Esophagus squamous epithelium (tissue), 5 donors: ENCODE measurements around the gene NXN. TPM values are rescaled to one million over a fixed set of nuclear protein-coding genes. Genes with fewer than 3 reads are reported as not detected.
A peak's percentile ranks its signal among the peaks of the same experiment; 100 is the strongest.
"Not testable (repeated sequence)": the region's sequence is repeated elsewhere in the genome, so short reads cannot be mapped to it uniquely, and the experiment has no call there.

Experiments
- DNase-seq: peaks from one replicate; lab custom pipeline; 2025; lab: John Stamatoyannopoulos, UW
- H3K27ac ChIP-seq, 4 donors: fragments of 200-600 bp; sonication (generic); one replicate each; pipeline ENCODE4 v1.5.1; 2016 to 2019; ENCODE audit warnings: mild to moderate bottlenecking in 1 of 4
- H3K27me3 ChIP-seq, 4 donors: fragments of 200-600 bp; sonication (generic); 1 replicate in 3 of 4; 2 replicates in 1 of 4; pipeline versions ENCODE4 v1.5.1 to v1.6.0; 2017 to 2021; ENCODE audit warnings: antibody characterized with exemption in 1 of 4
- H3K36me3 ChIP-seq, 3 donors: fragments of 200-600 bp; sonication (generic); one replicate each; pipeline ENCODE4 v1.5.1; 2016 to 2019
- H3K4me1 ChIP-seq, 3 donors: fragments of 200-600 bp; sonication (generic); one replicate each; pipeline ENCODE4 v1.5.1; 2017 to 2019
- H3K4me3 ChIP-seq, 4 donors: fragments of 200-600 bp; sonication (generic); 1 replicate in 3 of 4; 2 replicates in 1 of 4; pipeline ENCODE4 v1.5.1; 2016 to 2019; ENCODE audit warnings: mild to moderate bottlenecking in 2 of 4, moderate library complexity in 1 of 4
- H3K9me3 ChIP-seq, 3 donors: fragments of 200-600 bp; sonication (generic); one replicate each; pipeline ENCODE4 v1.5.1; 2016 to 2019
- CTCF ChIP-seq, 6 experiments: fragments of 450-650 bp in 4 of 6; fragments of 200-600 bp in 2 of 6; sonication (generic) in 2 of 6; IDR thresholded peaks; one replicate each; pipeline ENCODE4 v1.5.1; 2016 to 2019; ENCODE audit warnings: antibody characterized with exemption in 6 of 6, mild to moderate bottlenecking in 4 of 6, moderate library complexity in 4 of 6
- POLR2A ChIP-seq, 4 donors: fragments of 450-650 bp; IDR thresholded peaks; one replicate each; pipeline ENCODE4 v1.6.1; 2017; ENCODE audit warnings: antibody characterized with exemption in 4 of 4, mild to moderate bottlenecking in 4 of 4, moderate library complexity in 3 of 4
- WGBS, 2 donors: methylation state at CpG; one replicate each; pipeline ENCODE4 v1.1.5; 2018; 5-methylcytosine and 5-hydroxymethylcytosine counted together
- intact Hi-C: fragments of 100-400 bp; cut with DNase I; formaldehyde crosslinking; loops from one replicate; pipeline ENCODE4 v1.15.0; 2022
- total RNA-seq, 4 donors: library from RNA; depleted of rRNA; stranded (reverse); fragments of >200 nt; gene quantifications; one replicate each; pipeline ENCODE4 v1.1.0, GENCODE V29; 2016
- donor health status: DM: yes; HTN: yes; CAD: no.

NXN gene
- total RNA-seq, 4 donors from 2014 or later = 19.5 to 34.9 (median 28.7) TPM

- Histone ChIP-seq H3K36me3 (peaks cover 0 to 13% (median 0%) of the 10 kb centered on the region in 3 donors), H3K9me3 (no peaks in the 10 kb centered on the region), H3K27ac (peak overlapping the region in 3 of 4 donors; percentile 34 to 57 (median 52)), H3K4me3 (no peak overlapping the region), H3K4me1 (peaks cover 3 to 37% (median 6%) of the 10 kb centered on the region in 3 donors), H3K27me3 (no peaks in the 10 kb centered on the region)
- 66 to 74% methylated on average over 15 of the region's 20 CpGs for WGBS, 2 donors
- intact Hi-C loops = no loop called here
- DNase-seq = no peak
- TF ChIP-seq CTCF (IDR thresholded peaks at IDR 0.05) = no peak
- no peak for TF ChIP-seq POLR2A (IDR thresholded peaks at IDR 0.05)
Measured at GRCh38 chr17:957856-958421, 21.6 kb downstream of the NXN start.

- peaks cover 0 to 13% (median 0%) of the 10 kb centered on the region in 3 donors for H3K36me3 ChIP-seq
- TF ChIP-seq CTCF (IDR thresholded peaks at IDR 0.05) (no peak), POLR2A (IDR thresholded peaks at IDR 0.05) (no peak)
- peak overlapping the region in 1 of 4 donors; percentile 57 for H3K27ac ChIP-seq
- H3K4me3 ChIP-seq = no peak overlapping the region
- 38 to 43% methylated on average over 5 to 8 of the region's 8 CpGs for WGBS, 2 donors
- H3K9me3 ChIP-seq = no peaks in the 10 kb centered on the region
- peaks cover 4 to 34% (median 6%) of the 10 kb centered on the region in 3 donors for H3K4me1 ChIP-seq
- DNase-seq = no peak
- intact Hi-C loops = no loop called here
- H3K27me3 ChIP-seq = no peaks in the 10 kb centered on the region
Measured at GRCh38 chr17:956905-957304, 22.7 kb downstream of the NXN start.

- no peak overlapping the region for H3K4me3 ChIP-seq
- H3K27ac ChIP-seq = peak overlapping the region; percentile 14 to 72 (median 41)
- DNase-seq = no peak
- H3K4me1 ChIP-seq = peaks cover 7 to 55% (median 10%) of the 10 kb centered on the region in 3 donors
- WGBS, 2 donors = 59 to 62% methylated on average over 13 to 22 of the region's 23 CpGs
- no peak for TF ChIP-seq POLR2A (IDR thresholded peaks at IDR 0.05)
- no peak for TF ChIP-seq CTCF (IDR thresholded peaks at IDR 0.05)
- H3K36me3 ChIP-seq = peaks cover 0 to 13% (median 0%) of the 10 kb centered on the region in 3 donors
- no peaks in the 10 kb centered on the region for H3K9me3 ChIP-seq
- intact Hi-C loops = no loop called here
- no peaks in the 10 kb centered on the region for H3K27me3 ChIP-seq
Measured at GRCh38 chr17:954431-955164, 25.0 kb downstream of the NXN start.

- 83 to 91% methylated on average over 6 to 13 of the region's 16 CpGs for WGBS, 2 donors
- H3K4me3 ChIP-seq = no peak overlapping the region
- H3K4me1 ChIP-seq = peaks cover 7 to 56% (median 10%) of the 10 kb centered on the region in 3 donors
- no peaks in the 10 kb centered on the region for H3K27me3 ChIP-seq
- peak overlapping the region in 2 of 4 donors; percentile 51 to 72 for H3K27ac ChIP-seq
- DNase-seq = no peak
- intact Hi-C loops = no loop called here
- H3K9me3 ChIP-seq = no peaks in the 10 kb centered on the region
- TF ChIP-seq CTCF (IDR thresholded peaks at IDR 0.05) (no peak), POLR2A (IDR thresholded peaks at IDR 0.05) (no peak)
- peaks cover 0 to 13% (median 0%) of the 10 kb centered on the region in 3 donors for H3K36me3 ChIP-seq
Measured at GRCh38 chr17:953767-954166, 25.8 kb downstream of the NXN start.

GRCh38 chr17:952592-952991, 27.0 kb downstream of the NXN start:
- peaks cover 7 to 54% (median 10%) of the 10 kb centered on the region in 3 donors for H3K4me1 ChIP-seq
- H3K36me3 ChIP-seq, H3K27me3 ChIP-seq, H3K27ac ChIP-seq, intact Hi-C loops, H3K4me3 ChIP-seq, DNase-seq, H3K9me3 ChIP-seq: not testable (repeated sequence)
- 99% methylated on average over 7 of the region's 18 CpGs; no CpG with 5 or more reads in 1 of the 2 donors for WGBS, 2 donors
